Endothelial cell (in vitro differentiated cells): ENCODE results near the gene CWC22. TPM values are rescaled to one million over a fixed set of nuclear protein-coding genes. Genes with fewer than 3 reads are reported as not detected.
"Not testable (repeated sequence)": the region's sequence is repeated elsewhere in the genome, so short reads cannot be mapped to it uniquely, and the experiment has no call there.

ENCODE experiments used
- DNase-seq: peaks from one replicate; pipeline ENCODE4 v3.0.0; 2021; ENCODE audit warnings: low spot score
- H3K27ac Mint-ChIP-seq: one replicate; pipeline ENCODE4 v1.8.0; 2021; ENCODE audit warnings: mixed read lengths, inconsistent platforms; ENCODE audit not compliant: unreplicated experiment
- H3K27me3 Mint-ChIP-seq: one replicate; pipeline ENCODE4 v1.8.0; 2021; ENCODE audit warnings: mild to moderate bottlenecking, moderate library complexity, mixed read lengths, inconsistent platforms; ENCODE audit not compliant: unreplicated experiment
- H3K36me3 Mint-ChIP-seq: one replicate; pipeline ENCODE4 v1.8.0; 2021; ENCODE audit warnings: mild to moderate bottlenecking, low read depth, mixed read lengths, inconsistent platforms; ENCODE audit not compliant: unreplicated experiment
- H3K4me1 Mint-ChIP-seq: one replicate; pipeline ENCODE4 v1.8.0; 2021; ENCODE audit warnings: mild to moderate bottlenecking, mixed read lengths, inconsistent platforms; ENCODE audit not compliant: unreplicated experiment
- H3K4me3 Mint-ChIP-seq: one replicate; pipeline ENCODE4 v1.8.0; 2021; ENCODE audit warnings: mild to moderate bottlenecking, mixed read lengths, inconsistent platforms; ENCODE audit not compliant: unreplicated experiment
- H3K9me3 Mint-ChIP-seq: one replicate; pipeline ENCODE4 v1.8.0; 2021; ENCODE audit warnings: mixed read lengths, inconsistent platforms; ENCODE audit not compliant: unreplicated experiment
- long read RNA-seq: library from polyadenylated mRNA; unstranded; transcript quantifications from one replicate; pipeline ENCODE4 v2.0.0, GENCODE V29; 2020; ENCODE audit not compliant: unreplicated experiment
- total RNA-seq: library from RNA; stranded (reverse); fragmentation: NEBNext Ultra II Directional; extraction: Animal tissue kit (Norgen Biotek cat#: 25700); gene quantifications from one replicate; pipeline ENCODE4 v1.2.1, GENCODE V29; 2021; ENCODE audit not compliant: unreplicated experiment
- TF ChIP-seq, protein P1 (sequence below): fragments of 200-600 bp; sonication (generic); IDR thresholded peaks from one replicate; pipeline ENCODE4 v1.5.0; 2021; ENCODE audit warnings: antibody characterized with exemption; ENCODE audit not compliant: unreplicated experiment

Gene CWC22
- total RNA-seq = 16.9 TPM
- long read RNA-seq, transcript CWC22-201 (20 exons, 2,392 nt) = major isoform, 9 of 14 reads
- long read RNA-seq, partial matches to known transcripts = 3 of 14 reads
- long read RNA-seq, other reads (novel, unspliced or antisense) = 2 of 14 reads

DNA sequence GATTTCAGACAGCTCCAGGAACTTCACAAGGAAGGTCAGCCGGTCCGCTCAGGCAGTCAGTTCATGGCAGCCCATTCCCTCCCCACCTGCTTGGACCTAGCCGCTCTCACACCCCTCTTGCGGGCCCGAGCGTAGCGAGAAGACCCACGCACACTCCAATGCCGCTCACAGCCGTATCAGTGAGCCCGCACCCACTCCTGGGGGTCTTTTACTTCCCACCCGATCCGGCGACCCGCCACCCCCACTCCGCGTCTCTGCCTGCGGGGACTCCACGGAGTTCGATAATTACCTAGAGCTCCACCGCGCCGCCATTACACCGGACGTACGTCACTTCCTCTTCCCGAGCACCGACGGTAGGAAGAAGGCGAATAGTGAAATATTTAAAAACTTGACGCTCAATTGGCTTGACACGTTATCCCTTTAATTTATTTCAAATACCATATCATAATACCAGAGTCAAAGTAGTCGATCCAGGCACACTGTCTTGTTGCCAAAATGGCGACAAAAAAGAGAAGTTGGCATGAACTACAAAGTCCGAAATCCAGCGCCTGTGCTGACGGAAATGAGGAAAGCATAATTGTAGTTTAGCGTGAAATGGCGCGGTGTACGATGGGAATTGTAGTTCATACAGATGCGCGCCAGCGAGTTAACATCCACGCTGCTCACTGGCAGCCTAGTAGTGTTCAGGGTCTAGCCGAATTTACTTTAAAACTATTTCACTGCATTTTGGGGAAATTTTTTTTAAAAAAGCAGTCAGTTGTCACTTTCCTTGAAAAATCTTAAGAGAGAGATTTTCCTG lies at the start of gene CWC22:
CWC22 (minus strand) TSS at position 517 of the 799 bp plus-strand sequence. CDS start 13,956 bp downstream, outside the sequence.
- peak; percentile 71 for DNase-seq
- TF ChIP-seq, protein P1, sequence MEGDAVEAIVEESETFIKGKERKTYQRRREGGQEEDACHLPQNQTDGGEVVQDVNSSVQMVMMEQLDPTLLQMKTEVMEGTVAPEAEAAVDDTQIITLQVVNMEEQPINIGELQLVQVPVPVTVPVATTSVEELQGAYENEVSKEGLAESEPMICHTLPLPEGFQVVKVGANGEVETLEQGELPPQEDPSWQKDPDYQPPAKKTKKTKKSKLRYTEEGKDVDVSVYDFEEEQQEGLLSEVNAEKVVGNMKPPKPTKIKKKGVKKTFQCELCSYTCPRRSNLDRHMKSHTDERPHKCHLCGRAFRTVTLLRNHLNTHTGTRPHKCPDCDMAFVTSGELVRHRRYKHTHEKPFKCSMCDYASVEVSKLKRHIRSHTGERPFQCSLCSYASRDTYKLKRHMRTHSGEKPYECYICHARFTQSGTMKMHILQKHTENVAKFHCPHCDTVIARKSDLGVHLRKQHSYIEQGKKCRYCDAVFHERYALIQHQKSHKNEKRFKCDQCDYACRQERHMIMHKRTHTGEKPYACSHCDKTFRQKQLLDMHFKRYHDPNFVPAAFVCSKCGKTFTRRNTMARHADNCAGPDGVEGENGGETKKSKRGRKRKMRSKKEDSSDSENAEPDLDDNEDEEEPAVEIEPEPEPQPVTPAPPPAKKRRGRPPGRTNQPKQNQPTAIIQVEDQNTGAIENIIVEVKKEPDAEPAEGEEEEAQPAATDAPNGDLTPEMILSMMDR = no peak
- peaks cover 7% of the 10 kb centered on the region for H3K27me3 Mint-ChIP-seq
- H3K4me3 Mint-ChIP-seq = peak within 1 kb of the TSS; percentile 98
- H3K27ac Mint-ChIP-seq = peak within 1 kb of the TSS; percentile 99
- peaks cover 26% of the 10 kb centered on the region for H3K4me1 Mint-ChIP-seq
- peaks cover 3% of the 10 kb centered on the region for H3K9me3 Mint-ChIP-seq
- peaks cover 3% of the 10 kb centered on the region for H3K36me3 Mint-ChIP-seq

DNA sequence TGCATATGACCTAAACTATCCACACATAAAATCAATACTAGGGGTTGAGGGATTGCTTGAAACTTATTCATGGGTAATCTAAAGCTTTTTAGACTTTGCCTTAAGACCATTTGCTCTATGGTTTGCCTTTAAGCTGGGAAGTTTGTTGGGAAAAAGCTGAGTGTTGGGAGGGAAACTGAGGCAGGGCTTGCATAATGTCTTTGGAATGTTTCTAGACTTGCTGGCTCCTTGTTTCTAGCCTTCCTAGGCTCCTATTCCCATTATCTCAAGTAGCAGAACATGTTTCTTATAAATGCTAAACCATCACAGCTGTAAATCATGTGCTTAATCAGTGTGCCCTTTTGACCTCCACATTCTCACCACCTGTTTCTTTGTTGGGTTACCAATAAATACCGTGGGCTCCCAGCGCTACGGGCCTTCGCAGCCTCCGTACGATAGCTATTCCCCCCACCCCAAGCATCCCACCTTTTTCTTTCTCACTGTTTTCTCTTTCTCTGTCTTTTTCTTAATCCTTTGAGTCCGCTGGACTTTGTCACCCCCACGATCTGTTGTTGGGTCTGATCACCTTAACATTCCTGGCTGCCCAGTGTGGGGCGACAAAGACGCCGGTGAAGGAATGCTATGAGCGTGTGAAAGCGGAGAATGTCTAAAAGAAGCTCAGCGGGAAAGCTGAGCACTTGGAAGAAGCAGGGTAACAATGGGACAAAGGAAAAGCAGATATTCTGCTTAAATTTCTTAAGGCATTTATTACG lies 49.4 kb upstream of the CWC22 start:
- Mint-ChIP-seq H3K4me1 (no peaks in the 10 kb centered on the region), H3K36me3 (no peaks in the 10 kb centered on the region), H3K4me3 (no peak overlapping the region), H3K27ac (no peak overlapping the region), H3K27me3 (no peaks in the 10 kb centered on the region), H3K9me3 (no peaks in the 10 kb centered on the region)
- no peak for DNase-seq
- TF ChIP-seq, protein P1 = no peak

DNA sequence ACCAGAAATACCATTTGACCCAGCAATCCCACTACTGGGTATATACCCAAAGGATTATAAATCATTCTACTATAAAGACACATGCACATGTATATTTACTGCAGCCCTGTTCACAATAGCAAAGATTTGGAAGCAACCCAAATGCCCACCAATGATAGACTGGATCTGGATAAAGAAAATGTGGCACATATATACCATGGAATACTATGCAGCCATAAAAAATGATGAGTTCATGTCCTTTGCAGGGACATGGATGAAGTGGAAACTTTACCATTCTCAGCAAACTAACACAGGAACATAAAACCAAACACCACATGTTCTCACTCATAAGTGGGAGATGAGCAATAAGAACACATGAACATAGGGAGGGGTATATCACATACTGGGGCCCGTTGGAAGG lies 47.5 kb upstream of the CWC22 start:
- DNase-seq, H3K9me3 Mint-ChIP-seq, H3K27ac Mint-ChIP-seq, H3K4me3 Mint-ChIP-seq, H3K36me3 Mint-ChIP-seq, H3K4me1 Mint-ChIP-seq, H3K27me3 Mint-ChIP-seq: not testable (repeated sequence)

DNA sequence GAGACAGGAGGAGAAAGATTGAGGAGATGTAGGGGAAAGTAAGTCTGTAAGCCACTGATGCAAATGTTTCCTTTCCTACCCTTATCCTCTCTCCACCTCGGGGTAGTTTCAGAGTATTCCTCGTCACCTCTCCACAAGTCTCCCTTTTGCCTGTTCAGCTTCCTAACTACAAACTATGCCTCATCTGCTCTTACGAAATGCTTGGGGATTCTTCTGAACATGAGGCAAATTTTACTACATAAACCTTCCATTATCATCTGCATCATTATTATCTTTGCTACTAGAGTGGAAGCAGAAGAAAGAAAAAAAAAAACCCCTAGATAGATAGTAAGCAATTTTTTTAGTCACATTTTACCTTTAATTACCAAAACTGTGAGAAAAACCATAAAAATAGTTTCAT lies 43.1 kb upstream of the CWC22 start:
- TF ChIP-seq, protein P1 = no peak
- no peaks in the 10 kb centered on the region for H3K36me3 Mint-ChIP-seq
- peaks cover 11% of the 10 kb centered on the region for H3K4me1 Mint-ChIP-seq
- H3K9me3 Mint-ChIP-seq = no peaks in the 10 kb centered on the region
- H3K27me3 Mint-ChIP-seq = no peaks in the 10 kb centered on the region
- no peak overlapping the region for H3K27ac Mint-ChIP-seq
- DNase-seq = no peak
- H3K4me3 Mint-ChIP-seq = no peak overlapping the region

DNA sequence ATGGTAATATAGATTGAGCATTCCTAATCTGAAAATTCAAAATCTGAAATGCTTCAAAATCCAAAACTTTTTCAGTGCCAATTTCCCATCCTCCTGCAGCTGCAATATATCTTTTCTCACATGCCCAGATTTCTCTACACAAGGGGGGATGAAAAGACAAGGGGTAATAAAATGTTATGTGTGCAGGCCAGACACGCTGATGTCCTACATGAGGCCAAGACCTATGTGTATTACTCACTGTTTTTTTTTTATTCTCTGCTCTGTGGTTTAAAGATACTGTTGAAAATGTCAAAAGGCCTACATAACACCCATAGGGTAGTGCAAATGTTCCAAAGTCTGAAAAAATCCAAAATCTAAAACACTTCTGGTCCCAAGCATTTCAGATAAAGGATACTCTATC lies 41.2 kb upstream of the CWC22 start:
- DNase-seq = no peak
- peaks cover 11% of the 10 kb centered on the region for H3K4me1 Mint-ChIP-seq
- no peaks in the 10 kb centered on the region for H3K27me3 Mint-ChIP-seq
- H3K9me3 Mint-ChIP-seq = no peaks in the 10 kb centered on the region
- no peaks in the 10 kb centered on the region for H3K36me3 Mint-ChIP-seq
- no peak overlapping the region for H3K4me3 Mint-ChIP-seq
- no peak overlapping the region for H3K27ac Mint-ChIP-seq
- TF ChIP-seq, protein P1 = no peak
